BE2C (cell line): ENCODE results near the gene NR1H4.

ENCODE experiments used
- DNase-seq: peaks from one replicate; pipeline ENCODE4 v3.0.0-alpha.2; 2020
- H3K27me3 ChIP-seq: fragments of 250-450 bp; sonication (Bioruptor Pico); 2 replicates; pipeline ENCODE4 v1.5.1; 2020; ENCODE audit warnings: mild to moderate bottlenecking
- H3K36me3 ChIP-seq: fragments of 250-450 bp; sonication (Bioruptor Pico); 2 replicates; pipeline ENCODE4 v1.5.1; 2020; ENCODE audit warnings: mild to moderate bottlenecking
- H3K4me1 ChIP-seq: fragments of 250-450 bp; sonication (Bioruptor Pico); 2 replicates; pipeline ENCODE4 v1.5.1; 2020
- H3K4me3 ChIP-seq: 2 replicates; pipeline ENCODE4 v1.5.1; 2011; ENCODE audit warnings: low read depth, low read length
- H3K9me3 ChIP-seq: fragments of 250-450 bp; sonication (Bioruptor Pico); 2 replicates; pipeline ENCODE4 v1.5.1; 2020
- TF ChIP-seq, protein P1 (sequence below): IDR thresholded peaks from 2 replicates; pipeline ENCODE4 v1.5.1; 2012; ENCODE audit warnings: mild to moderate bottlenecking, low read depth, low read length

The NR1H4 gene

DNA sequence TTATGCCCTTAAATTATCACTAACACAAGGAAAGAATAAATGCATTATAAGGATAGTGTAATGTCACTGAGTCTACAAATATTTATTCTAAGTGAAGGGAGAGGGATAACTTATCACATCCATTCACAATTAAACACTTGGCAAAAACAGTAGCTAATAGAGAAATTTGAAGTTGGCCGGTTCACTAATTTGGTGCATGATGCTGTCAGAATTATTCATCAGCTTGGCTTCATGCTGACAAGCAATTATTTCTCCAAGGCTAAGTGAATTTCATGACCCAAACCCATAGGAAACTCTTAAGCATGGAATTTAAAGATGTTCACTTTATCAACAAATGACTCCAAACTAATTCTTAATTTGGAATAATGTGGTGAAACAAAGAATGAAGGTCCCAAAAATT is 25.0 kb upstream of the NR1H4 start:
- Histone ChIP-seq H3K27me3 (no peaks in the 10 kb centered on the region), H3K9me3 (no peaks in the 10 kb centered on the region), H3K36me3 (no peaks in the 10 kb centered on the region), H3K4me1 (no peaks in the 10 kb centered on the region), H3K4me3 (no peak overlapping the region)
- TF ChIP-seq, protein P1, sequence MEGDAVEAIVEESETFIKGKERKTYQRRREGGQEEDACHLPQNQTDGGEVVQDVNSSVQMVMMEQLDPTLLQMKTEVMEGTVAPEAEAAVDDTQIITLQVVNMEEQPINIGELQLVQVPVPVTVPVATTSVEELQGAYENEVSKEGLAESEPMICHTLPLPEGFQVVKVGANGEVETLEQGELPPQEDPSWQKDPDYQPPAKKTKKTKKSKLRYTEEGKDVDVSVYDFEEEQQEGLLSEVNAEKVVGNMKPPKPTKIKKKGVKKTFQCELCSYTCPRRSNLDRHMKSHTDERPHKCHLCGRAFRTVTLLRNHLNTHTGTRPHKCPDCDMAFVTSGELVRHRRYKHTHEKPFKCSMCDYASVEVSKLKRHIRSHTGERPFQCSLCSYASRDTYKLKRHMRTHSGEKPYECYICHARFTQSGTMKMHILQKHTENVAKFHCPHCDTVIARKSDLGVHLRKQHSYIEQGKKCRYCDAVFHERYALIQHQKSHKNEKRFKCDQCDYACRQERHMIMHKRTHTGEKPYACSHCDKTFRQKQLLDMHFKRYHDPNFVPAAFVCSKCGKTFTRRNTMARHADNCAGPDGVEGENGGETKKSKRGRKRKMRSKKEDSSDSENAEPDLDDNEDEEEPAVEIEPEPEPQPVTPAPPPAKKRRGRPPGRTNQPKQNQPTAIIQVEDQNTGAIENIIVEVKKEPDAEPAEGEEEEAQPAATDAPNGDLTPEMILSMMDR = no peak
- DNase-seq = no peak

GRCh38 chr12:100450735-100451134 is 22.9 kb upstream of the NR1H4 start:
- H3K9me3 ChIP-seq = no peaks in the 10 kb centered on the region
- H3K27me3 ChIP-seq = no peaks in the 10 kb centered on the region
- H3K4me3 ChIP-seq = no peak overlapping the region
- TF ChIP-seq, protein P1 = no peak
- no peaks in the 10 kb centered on the region for H3K36me3 ChIP-seq
- no peak for DNase-seq
- H3K4me1 ChIP-seq = no peaks in the 10 kb centered on the region

- Histone ChIP-seq H3K4me3 (no peak overlapping the region), H3K9me3 (no peaks in the 10 kb centered on the region), H3K36me3 (no peaks in the 10 kb centered on the region), H3K4me1 (no peaks in the 10 kb centered on the region), H3K27me3 (no peaks in the 10 kb centered on the region)
- TF ChIP-seq, protein P1 = no peak
- DNase-seq = no peak
These were observed 19.7 kb upstream of the NR1H4 start for GRCh38 chr12:100453951-100454350.

DNA sequence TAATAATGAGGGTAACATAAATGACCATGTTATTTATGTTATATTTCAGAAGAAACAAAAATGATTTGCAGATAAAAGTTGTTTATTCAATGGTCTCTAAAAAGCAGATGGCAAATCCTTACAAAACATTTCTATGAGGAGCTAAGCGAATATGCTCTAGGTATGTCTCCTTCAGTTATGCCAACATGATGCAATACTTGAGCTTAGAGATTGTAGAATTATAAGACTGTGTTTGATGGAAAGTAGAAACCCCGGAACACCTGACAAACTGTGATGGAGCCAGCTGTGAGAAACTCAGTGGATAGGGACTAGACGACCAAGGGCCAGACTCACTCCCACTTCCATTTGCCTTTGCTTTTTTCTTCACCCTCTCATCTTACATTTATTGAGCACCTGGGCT is 17.8 kb upstream of the NR1H4 start:
- TF ChIP-seq, protein P1 = no peak
- Histone ChIP-seq H3K4me1 (no peaks in the 10 kb centered on the region), H3K36me3 (no peaks in the 10 kb centered on the region), H3K9me3 (no peaks in the 10 kb centered on the region), H3K27me3 (no peaks in the 10 kb centered on the region), H3K4me3 (no peak overlapping the region)
- no peak for DNase-seq

DNA sequence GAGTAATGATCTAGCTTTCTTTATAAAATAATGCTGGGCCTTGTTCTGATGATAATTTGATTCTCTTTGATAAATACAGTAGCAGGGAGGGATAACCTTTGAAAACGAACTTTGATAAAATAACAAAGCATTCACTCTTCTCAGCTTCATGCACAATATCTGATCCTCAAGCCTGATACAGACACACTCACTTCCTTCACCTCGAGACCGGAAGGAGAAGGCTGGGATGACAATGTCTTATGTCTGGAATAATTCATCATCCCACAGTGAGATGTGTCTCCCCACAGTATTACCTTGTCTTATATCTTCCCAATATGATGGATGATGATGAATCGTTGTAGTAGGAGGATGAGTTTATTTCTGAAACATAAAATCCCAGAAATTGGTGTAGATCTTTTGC is 15.5 kb upstream of the NR1H4 start:
- no peaks in the 10 kb centered on the region for H3K27me3 ChIP-seq
- DNase-seq = no peak
- H3K4me1 ChIP-seq = no peaks in the 10 kb centered on the region
- no peak overlapping the region for H3K4me3 ChIP-seq
- TF ChIP-seq, protein P1 = no peak
- no peaks in the 10 kb centered on the region for H3K36me3 ChIP-seq
- H3K9me3 ChIP-seq = no peaks in the 10 kb centered on the region

GRCh38 chr12:100460702-100461101 is 13.0 kb upstream of the NR1H4 start:
- H3K4me3 ChIP-seq = no peak overlapping the region
- no peaks in the 10 kb centered on the region for H3K36me3 ChIP-seq
- TF ChIP-seq, protein P1 = no peak
- no peaks in the 10 kb centered on the region for H3K27me3 ChIP-seq
- no peaks in the 10 kb centered on the region for H3K9me3 ChIP-seq
- DNase-seq = no peak
- H3K4me1 ChIP-seq = no peaks in the 10 kb centered on the region
